ENCODE results near the gene TRIM67. TPM values are rescaled to one million over a fixed set of nuclear protein-coding genes. Genes with fewer than 3 reads are reported as not detected.
"Not testable (repeated sequence)": the region's sequence is repeated elsewhere in the genome, so short reads cannot be mapped to it uniquely, and the experiment has no call there.

Gene TRIM67
- polyA plus RNA-seq, 1 donor from 2014 or later: 8.0 TPM

GRCh38 chr1:231124746-231125145 lies 37.1 kb upstream of the TRIM67 start:
- H3F3A ChIP-seq (ENCODE audit: insufficient read depth, low read length, poor library complexity, severe bottlenecking): no peaks in the 10 kb centered on the region
- H3K27ac ChIP-seq (ENCODE audit: low read length): no peak overlapping the region
- H3K27me3 ChIP-seq (ENCODE audit: insufficient read depth, low read depth, low read length): no peaks in the 10 kb centered on the region
- H3K9ac ChIP-seq (ENCODE audit: low read length): no peak overlapping the region
- no peak overlapping the region for H2AFZ ChIP-seq (ENCODE audit: low read depth, low read length)
- no peak overlapping the region for H3K4me3 ChIP-seq (ENCODE audit: low read length)
- H3K4me2 ChIP-seq (ENCODE audit: low read length): no peak overlapping the region
- no peaks in the 10 kb centered on the region for H3K9me3 ChIP-seq (ENCODE audit: low read length)
- H3K36me3 ChIP-seq (ENCODE audit: insufficient read depth, low read length): no peaks in the 10 kb centered on the region
- no peaks in the 10 kb centered on the region for H3K79me2 ChIP-seq (replicated peaks; ENCODE audit: insufficient read depth, low read length)
- no peaks in the 10 kb centered on the region for H4K20me1 ChIP-seq (ENCODE audit: insufficient read depth)
- no peaks in the 10 kb centered on the region for H3K9me2 ChIP-seq (ENCODE audit: insufficient read depth, low read length)
- TF ChIP-seq POLR2AphosphoS5 (IDR thresholded peaks at IDR 0.05) (no peak), EZH2 (IDR thresholded peaks at IDR 0.05; ENCODE audit: borderline replicate concordance, insufficient read depth, low read length, poor library complexity, severe bottlenecking) (no peak), REST (IDR thresholded peaks at IDR 0.05; ENCODE audit: borderline replicate concordance) (no peak), RAD21 (conservative IDR thresholded peaks at IDR 0.05) (no peak), SMC3 (conservative IDR thresholded peaks at IDR 0.05; ENCODE audit: poor library complexity) (no peak), MXI1 (conservative IDR thresholded peaks at IDR 0.05; ENCODE audit: poor library complexity, severe bottlenecking) (no peak), TAF1 (IDR thresholded peaks at IDR 0.05; ENCODE audit: low read depth) (no peak), EP300 (conservative IDR thresholded peaks at IDR 0.05; ENCODE audit: poor library complexity, severe bottlenecking) (no peak)

- no peaks in the 10 kb centered on the region for H3K36me3 ChIP-seq (ENCODE audit: insufficient read depth, low read length)
- no peaks in the 10 kb centered on the region for H3K79me2 ChIP-seq (replicated peaks; ENCODE audit: insufficient read depth, low read length)
- H3K9me3 ChIP-seq (ENCODE audit: low read length): no peaks in the 10 kb centered on the region
- H3K4me3 ChIP-seq (ENCODE audit: low read length): no peak overlapping the region
- no peaks in the 10 kb centered on the region for H4K20me1 ChIP-seq (ENCODE audit: insufficient read depth)
- H3F3A ChIP-seq (ENCODE audit: insufficient read depth, low read length, poor library complexity, severe bottlenecking): no peaks in the 10 kb centered on the region
- no peaks in the 10 kb centered on the region for H3K27me3 ChIP-seq (ENCODE audit: insufficient read depth, low read depth, low read length)
- TF ChIP-seq EZH2 (IDR thresholded peaks at IDR 0.05; ENCODE audit: borderline replicate concordance, insufficient read depth, low read length, poor library complexity, severe bottlenecking) (no peak), SMC3 (conservative IDR thresholded peaks at IDR 0.05; ENCODE audit: poor library complexity) (no peak), EP300 (conservative IDR thresholded peaks at IDR 0.05; ENCODE audit: poor library complexity, severe bottlenecking) (no peak), RAD21 (conservative IDR thresholded peaks at IDR 0.05) (no peak)
- H2AFZ ChIP-seq (ENCODE audit: low read depth, low read length): no peak overlapping the region
- H3K27ac ChIP-seq (ENCODE audit: low read length): no peak overlapping the region
- H3K9ac ChIP-seq (ENCODE audit: low read length): no peak overlapping the region
- H3K4me2 ChIP-seq (ENCODE audit: low read length): no peak overlapping the region
- no peaks in the 10 kb centered on the region for H3K9me2 ChIP-seq (ENCODE audit: insufficient read depth, low read length)
Observed at GRCh38 chr1:231125972-231126580, 35.8 kb upstream of the TRIM67 start.

GRCh38 chr1:231127106-231127505 lies 34.8 kb upstream of the TRIM67 start:
- not testable (repeated sequence) for H3K27ac ChIP-seq (ENCODE audit: low read length); H4K20me1 ChIP-seq (ENCODE audit: insufficient read depth); H3K4me3 ChIP-seq (ENCODE audit: low read length); H3K4me2 ChIP-seq (ENCODE audit: low read length); H3K27me3 ChIP-seq (ENCODE audit: insufficient read depth, low read depth, low read length); H3F3A ChIP-seq (ENCODE audit: insufficient read depth, low read length, poor library complexity, severe bottlenecking); H3K79me2 ChIP-seq (replicated peaks; ENCODE audit: insufficient read depth, low read length); H2AFZ ChIP-seq (ENCODE audit: low read depth, low read length); H3K9ac ChIP-seq (ENCODE audit: low read length); H3K36me3 ChIP-seq (ENCODE audit: insufficient read depth, low read length); H3K9me3 ChIP-seq (ENCODE audit: low read length); H3K9me2 ChIP-seq (ENCODE audit: insufficient read depth, low read length)

GRCh38 chr1:231128471-231128870 lies 33.4 kb upstream of the TRIM67 start:
- H3F3A ChIP-seq (ENCODE audit: insufficient read depth, low read length, poor library complexity, severe bottlenecking); H3K9me3 ChIP-seq (ENCODE audit: low read length); H3K4me3 ChIP-seq (ENCODE audit: low read length); H3K79me2 ChIP-seq (replicated peaks; ENCODE audit: insufficient read depth, low read length); H4K20me1 ChIP-seq (ENCODE audit: insufficient read depth); H3K27ac ChIP-seq (ENCODE audit: low read length); H3K27me3 ChIP-seq (ENCODE audit: insufficient read depth, low read depth, low read length); H2AFZ ChIP-seq (ENCODE audit: low read depth, low read length); H3K4me2 ChIP-seq (ENCODE audit: low read length); H3K36me3 ChIP-seq (ENCODE audit: insufficient read depth, low read length); H3K9me2 ChIP-seq (ENCODE audit: insufficient read depth, low read length); H3K9ac ChIP-seq (ENCODE audit: low read length): not testable (repeated sequence)

All from neural cell (in vitro differentiated cells).